Mesenchymal stem cell (in vitro differentiated cells and primary cell): ENCODE results near the gene PLVAP.

Experiments
- DNase-seq: peaks from one replicate; pipeline ENCODE4 v3.0.0-alpha.2; 2013
- H2AFZ ChIP-seq: one replicate; pipeline ENCODE4 v1.6.1; 2013; ENCODE audit warnings: low read depth, mild to moderate bottlenecking, control low read depth, inconsistent platforms, low read length, moderate library complexity
- H2AK5ac ChIP-seq: 2 replicates; pipeline ENCODE4 v1.6.1; 2013; ENCODE audit warnings: low read length, moderate library complexity, mild to moderate bottlenecking, inconsistent platforms; ENCODE audit not compliant: severe bottlenecking
- H2BK120ac ChIP-seq: one replicate; pipeline ENCODE4 v1.6.1; 2013; ENCODE audit warnings: low read depth, mild to moderate bottlenecking, inconsistent platforms, low read length, moderate library complexity
- H2BK12ac ChIP-seq, 2 experiments: one replicate each; pipeline ENCODE4 v1.6.1; 2013; ENCODE audit warnings: inconsistent platforms in 2 of 2, low read length in 2 of 2, mild to moderate bottlenecking in 2 of 2, moderate library complexity in 2 of 2, control low read depth in 1 of 2
- H2BK15ac ChIP-seq: one replicate; pipeline ENCODE4 v1.6.1; 2013; ENCODE audit warnings: mild to moderate bottlenecking, low read depth, inconsistent platforms; ENCODE audit not compliant: poor library complexity, severe bottlenecking
- H2BK5ac ChIP-seq: 2 replicates; pipeline ENCODE4 v1.6.1; 2013; ENCODE audit warnings: low read depth, mild to moderate bottlenecking, low read length, control low read depth, inconsistent platforms; ENCODE audit not compliant: poor library complexity, severe bottlenecking
- H3K14ac ChIP-seq, 2 experiments: one replicate each; pipeline ENCODE4 v1.6.1; 2013; ENCODE audit warnings: inconsistent platforms in 2 of 2, low read length in 2 of 2, control low read depth in 1 of 2, mild to moderate bottlenecking in 1 of 2, moderate library complexity in 1 of 2
- H3K18ac ChIP-seq, 2 experiments: one replicate each; pipeline ENCODE4 v1.6.1; 2013; ENCODE audit warnings: inconsistent platforms in 2 of 2, low read length in 2 of 2, control low read depth in 1 of 2, low read depth in 1 of 2, mild to moderate bottlenecking in 1 of 2
- H3K23ac ChIP-seq, 2 experiments: one replicate each; pipeline ENCODE4 v1.6.1; 2013; ENCODE audit warnings: inconsistent platforms in 2 of 2, low read length in 2 of 2, mild to moderate bottlenecking in 2 of 2, moderate library complexity in 2 of 2, control low read depth in 1 of 2
- H3K27ac ChIP-seq: 2 replicates; pipeline ENCODE4 v1.5.1; 2013; ENCODE audit warnings: mild to moderate bottlenecking, moderate library complexity, low read length, control low read depth, inconsistent platforms; ENCODE audit not compliant: poor library complexity, severe bottlenecking
- H3K27me3 ChIP-seq, 2 experiments: 2 replicates each; pipeline versions ENCODE4 v1.6.1 to v1.7.0; 2013; ENCODE audit warnings: low read length in 2 of 2, mild to moderate bottlenecking in 2 of 2, moderate library complexity in 2 of 2, control low read depth in 1 of 2, inconsistent platforms in 1 of 2; ENCODE audit not compliant: control insufficient read depth in 1 of 2, insufficient read depth in 1 of 2
- H3K36me3 ChIP-seq, 2 experiments: 2 replicates each; pipeline versions ENCODE4 v1.6.1 to v1.7.0; 2013; ENCODE audit warnings: low read length in 2 of 2, control low read depth in 1 of 2, inconsistent platforms in 1 of 2, low read depth in 1 of 2, mild to moderate bottlenecking in 1 of 2; ENCODE audit not compliant: insufficient read depth in 2 of 2, control insufficient read depth in 1 of 2
- H3K4ac ChIP-seq, 2 experiments: one replicate each; pipeline ENCODE4 v1.6.1; 2013; ENCODE audit warnings: inconsistent platforms in 2 of 2, low read length in 2 of 2, mild to moderate bottlenecking in 2 of 2, moderate library complexity in 2 of 2, control low read depth in 1 of 2, low read depth in 1 of 2
- H3K4me1 ChIP-seq: 2 replicates; pipeline ENCODE4 v1.6.1; 2013; ENCODE audit warnings: low read depth, low read length, control low read depth; ENCODE audit not compliant: control insufficient read depth, insufficient read depth
- H3K4me2 ChIP-seq: 2 replicates; pipeline ENCODE4 v1.6.1; 2013; ENCODE audit warnings: low read length, mild to moderate bottlenecking, inconsistent platforms; ENCODE audit not compliant: poor library complexity, severe bottlenecking
- H3K4me3 ChIP-seq, 2 experiments: 2 replicates each; pipeline versions ENCODE4 v1.5.1 to v1.7.0; 2013; ENCODE audit warnings: low read length in 2 of 2, mild to moderate bottlenecking in 2 of 2, control low read depth in 1 of 2, low read depth in 1 of 2; ENCODE audit not compliant: insufficient read depth in 1 of 2
- H3K79me1 ChIP-seq: replicated peaks from 2 replicates; pipeline ENCODE4 v1.6.1; 2013; ENCODE audit warnings: mild to moderate bottlenecking, control low read depth, low read length, inconsistent platforms; ENCODE audit not compliant: poor library complexity, severe bottlenecking
- H3K9ac ChIP-seq: 2 replicates; pipeline ENCODE4 v1.7.0; 2013; ENCODE audit warnings: mild to moderate bottlenecking, low read length, moderate library complexity
- H3K9me3 ChIP-seq: 2 replicates; pipeline ENCODE4 v1.7.0; 2013; ENCODE audit warnings: mild to moderate bottlenecking, low read length; ENCODE audit not compliant: control insufficient read depth
- H4K8ac ChIP-seq: one replicate; pipeline ENCODE4 v1.6.1; 2013; ENCODE audit warnings: inconsistent platforms, mild to moderate bottlenecking, low read length, moderate library complexity
- H4K91ac ChIP-seq: one replicate; pipeline ENCODE4 v1.6.1; 2013; ENCODE audit warnings: mild to moderate bottlenecking, low read length, inconsistent platforms
- WGBS: methylation state at CpG from one replicate; pipeline ENCODE4 v1.1.7; 2013; ENCODE audit warnings: mixed read lengths; 5-methylcytosine and 5-hydroxymethylcytosine counted together

Gene PLVAP

DNA sequence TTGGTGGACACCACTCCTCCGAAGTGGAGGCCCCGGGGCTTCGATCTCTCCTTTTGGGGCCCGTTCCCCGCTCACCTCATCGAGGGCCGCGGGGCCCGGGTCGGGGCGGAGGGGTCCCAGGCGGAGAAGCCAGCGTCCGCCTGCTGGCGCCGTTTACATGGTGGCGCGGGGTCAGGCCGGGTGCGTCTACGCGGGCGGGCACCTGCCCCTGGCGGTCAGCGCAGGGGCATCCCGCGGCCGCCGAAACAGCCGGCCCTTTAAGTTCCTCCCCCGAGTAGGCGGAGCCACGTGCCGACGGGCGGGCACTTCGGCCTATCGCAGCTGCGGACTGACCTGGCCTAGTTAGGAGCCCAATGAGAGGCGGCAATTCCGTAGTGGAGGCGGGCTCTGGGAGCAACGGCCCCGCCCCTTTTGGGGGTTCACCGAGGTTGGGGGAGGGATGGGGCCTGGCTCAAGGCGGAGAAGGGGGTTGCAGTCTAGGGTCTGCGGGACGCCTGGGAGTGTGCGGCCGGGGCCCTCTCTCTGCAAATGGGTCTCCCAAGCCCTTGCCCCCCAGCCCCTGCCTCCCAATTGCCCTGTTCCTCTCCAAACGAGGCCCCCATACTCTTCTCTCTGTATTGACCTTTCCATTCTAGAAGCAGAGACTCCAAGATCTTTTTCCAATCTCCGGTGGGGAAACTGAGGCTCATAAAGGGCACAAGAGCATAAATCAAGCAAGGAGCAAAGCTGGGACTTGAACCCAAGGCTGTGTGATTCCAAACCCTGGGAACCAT is 73.8 kb downstream of the PLVAP start, which contains the start of gene ABHD8:
ABHD8 (minus strand) TSS at position 259 of the 773 bp plus-strand sequence. CDS start 1,809 bp downstream, outside the sequence.
- Histone ChIP-seq H2BK15ac (peak within 1 kb of the TSS; percentile 89), H3K27me3 (no peaks in the 10 kb centered on the region), H2BK12ac (peak within 1 kb of the TSS; percentile 48 to 77), H4K8ac (peak within 1 kb of the TSS; percentile 95), H3K4me3 (peak within 1 kb of the TSS; percentile 73 to 77), H3K9me3 (no peaks in the 10 kb centered on the region), H3K4ac (peak within 1 kb of the TSS; percentile 35 to 45), H2AK5ac (peak within 1 kb of the TSS; percentile 89), H2BK120ac (peak within 1 kb of the TSS; percentile 83), H2BK5ac (no peak within 1 kb of the TSS), H3K79me1 (peaks cover 35% of the 10 kb centered on the region), H2AFZ (no peak within 1 kb of the TSS), H4K91ac (peak within 1 kb of the TSS; percentile 50), H3K14ac (peak within 1 kb of the TSS; percentile 44 to 92), H3K4me1 (peaks cover 31% of the 10 kb centered on the region), H3K36me3 (peaks cover 0 to 32% of the 10 kb centered on the region in 2 experiments), H3K9ac (peak within 1 kb of the TSS; percentile 77), H3K23ac (no peak within 1 kb of the TSS), H3K27ac (no peak within 1 kb of the TSS), H3K4me2 (peak within 1 kb of the TSS; percentile 74), H3K18ac (peak within 1 kb of the TSS; percentile 69 to 91)
- 3% methylated on average over 45 of the region's 52 CpGs for WGBS
- DNase-seq, result peak; percentile 94

DNA sequence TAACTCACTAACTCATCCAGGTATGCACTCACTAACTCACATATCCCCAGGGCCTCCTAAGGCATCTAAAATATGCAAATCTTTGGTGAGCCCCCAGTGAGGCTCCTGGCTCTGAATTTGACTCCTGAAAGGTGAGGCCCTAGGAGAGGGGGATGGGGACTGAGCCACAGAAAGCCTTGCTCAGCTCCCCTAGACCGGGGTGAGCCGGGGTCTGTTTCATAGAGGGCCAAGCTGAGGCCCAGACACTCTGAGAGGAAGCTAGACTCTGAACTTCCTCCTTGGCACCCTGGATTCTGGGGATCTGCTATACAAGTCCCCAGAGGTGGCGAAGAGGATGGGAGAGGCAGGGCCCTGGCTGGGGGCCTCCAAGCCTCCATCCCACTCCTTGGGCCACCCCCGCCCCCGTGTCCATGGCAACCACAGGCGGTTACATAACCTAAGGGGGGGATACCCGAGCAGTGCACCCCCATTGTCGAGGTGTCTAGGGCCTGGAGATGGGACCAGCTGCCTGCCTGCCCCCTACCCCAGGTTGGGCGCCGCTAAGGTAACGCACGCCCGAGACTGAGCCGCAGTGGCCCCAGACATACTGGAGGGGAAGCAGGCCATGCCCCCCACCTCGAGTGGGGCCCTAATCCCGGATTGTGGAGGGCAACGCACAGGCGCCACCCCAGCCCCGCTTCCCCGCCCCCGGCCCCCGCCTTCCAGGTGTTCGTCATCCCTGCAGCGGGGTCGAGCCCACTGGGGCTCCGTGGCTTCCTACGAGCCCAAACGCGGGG is 74.6 kb downstream of the PLVAP start:
- Histone ChIP-seq H2BK12ac (no peak overlapping the region), H2BK120ac (peak overlapping the region; percentile 83), H3K4ac (peak overlapping the region in 1 of 2 experiments; percentile 35), H3K14ac (peak overlapping the region; percentile 44 to 92), H3K27ac (no peak overlapping the region), H3K27me3 (no peaks in the 10 kb centered on the region), H3K23ac (no peak overlapping the region), H3K36me3 (peaks cover 3 to 35% of the 10 kb centered on the region in 2 experiments), H3K4me1 (peaks cover 31% of the 10 kb centered on the region), H2AFZ (no peak overlapping the region), H4K8ac (peak overlapping the region; percentile 89), H2AK5ac (no peak overlapping the region), H3K18ac (peak overlapping the region; percentile 33 to 61), H3K4me2 (peak overlapping the region; percentile 74), H3K9me3 (no peaks in the 10 kb centered on the region), H3K4me3 (peak overlapping the region; percentile 73 to 77), H2BK5ac (no peak overlapping the region), H3K9ac (peak overlapping the region; percentile 77), H4K91ac (peak overlapping the region; percentile 50), H3K79me1 (peaks cover 32% of the 10 kb centered on the region), H2BK15ac (peak overlapping the region; percentile 67)
- DNase-seq, result no peak
- WGBS, result 47% methylated on average over 29 of the region's 29 CpGs
